HepG2 (cell line): ENCODE results near the gene ALG9.

Experiments
- CTCF ChIP-seq: sonication (generic); formaldehyde crosslinking; IDR thresholded peaks from 2 replicates; pipeline ENCODE4 v1.5.0; 2020; ENCODE audit warnings: mild to moderate bottlenecking, missing genetic modification reagents, moderate library complexity
- RBM22 ChIP-seq: fragments of 200-400 bp; formaldehyde crosslinking; optimal IDR thresholded peaks from 2 replicates; pipeline ENCODE3; 2017; ENCODE audit warnings: mild to moderate bottlenecking, low read length, moderate library complexity
- RNF2 ChIP-seq: fragments of 450-650 bp; conservative IDR thresholded peaks from 2 replicates; pipeline ENCODE4 v1.6.1; 2016; ENCODE audit warnings: low read depth
- ZNF256 ChIP-seq: sonication (generic); formaldehyde crosslinking; conservative IDR thresholded peaks from 2 replicates; pipeline ENCODE4 v1.4.0; 2020; ENCODE audit warnings: missing genetic modification reagents
- ZSCAN12 ChIP-seq: sonication (generic); formaldehyde crosslinking; IDR thresholded peaks from 2 replicates; pipeline ENCODE4 v1.9.0; 2021; ENCODE audit warnings: mild to moderate bottlenecking, missing genetic modification reagents
- ZSCAN30 ChIP-seq: sonication (generic); formaldehyde crosslinking; IDR thresholded peaks from 2 replicates; pipeline ENCODE4 v1.5.0; 2020; ENCODE audit warnings: mild to moderate bottlenecking, missing genetic modification reagents
- TF ChIP-seq, protein P1 (sequence below): sonication (generic); formaldehyde crosslinking; IDR thresholded peaks from 2 replicates; pipeline ENCODE4 v1.4.0; 2020; ENCODE audit warnings: missing genetic modification reagents

GRCh38 chr11:111823131-111823530 lies 48.2 kb downstream of the ALG9 start:
- no peak for TF ChIP-seq RBM22
- TF ChIP-seq ZSCAN12 = no peak
- no peak for TF ChIP-seq ZSCAN30 (CRISPR knock-in tag)
- no peak for TF ChIP-seq RNF2
- no peak for TF ChIP-seq ZNF256 (CRISPR knock-in tag)
- TF ChIP-seq, protein P1, sequence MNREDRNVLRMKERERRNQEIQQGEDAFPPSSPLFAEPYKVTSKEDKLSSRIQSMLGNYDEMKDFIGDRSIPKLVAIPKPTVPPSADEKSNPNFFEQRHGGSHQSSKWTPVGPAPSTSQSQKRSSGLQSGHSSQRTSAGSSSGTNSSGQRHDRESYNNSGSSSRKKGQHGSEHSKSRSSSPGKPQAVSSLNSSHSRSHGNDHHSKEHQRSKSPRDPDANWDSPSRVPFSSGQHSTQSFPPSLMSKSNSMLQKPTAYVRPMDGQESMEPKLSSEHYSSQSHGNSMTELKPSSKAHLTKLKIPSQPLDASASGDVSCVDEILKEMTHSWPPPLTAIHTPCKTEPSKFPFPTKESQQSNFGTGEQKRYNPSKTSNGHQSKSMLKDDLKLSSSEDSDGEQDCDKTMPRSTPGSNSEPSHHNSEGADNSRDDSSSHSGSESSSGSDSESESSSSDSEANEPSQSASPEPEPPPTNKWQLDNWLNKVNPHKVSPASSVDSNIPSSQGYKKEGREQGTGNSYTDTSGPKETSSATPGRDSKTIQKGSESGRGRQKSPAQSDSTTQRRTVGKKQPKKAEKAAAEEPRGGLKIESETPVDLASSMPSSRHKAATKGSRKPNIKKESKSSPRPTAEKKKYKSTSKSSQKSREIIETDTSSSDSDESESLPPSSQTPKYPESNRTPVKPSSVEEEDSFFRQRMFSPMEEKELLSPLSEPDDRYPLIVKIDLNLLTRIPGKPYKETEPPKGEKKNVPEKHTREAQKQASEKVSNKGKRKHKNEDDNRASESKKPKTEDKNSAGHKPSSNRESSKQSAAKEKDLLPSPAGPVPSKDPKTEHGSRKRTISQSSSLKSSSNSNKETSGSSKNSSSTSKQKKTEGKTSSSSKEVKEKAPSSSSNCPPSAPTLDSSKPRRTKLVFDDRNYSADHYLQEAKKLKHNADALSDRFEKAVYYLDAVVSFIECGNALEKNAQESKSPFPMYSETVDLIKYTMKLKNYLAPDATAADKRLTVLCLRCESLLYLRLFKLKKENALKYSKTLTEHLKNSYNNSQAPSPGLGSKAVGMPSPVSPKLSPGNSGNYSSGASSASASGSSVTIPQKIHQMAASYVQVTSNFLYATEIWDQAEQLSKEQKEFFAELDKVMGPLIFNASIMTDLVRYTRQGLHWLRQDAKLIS (CRISPR knock-in tag) = no peak
- TF ChIP-seq CTCF (CRISPR knock-in tag) = no peak
